Heart left ventricle (tissue), 16 donors: ENCODE data around the gene BCL3. TPM values are rescaled to one million over a fixed set of nuclear protein-coding genes. Genes with fewer than 3 reads are reported as not detected.

ENCODE experiments used
- ATAC-seq, 4 donors: fragments of 200-7000 bp; cut with Tn5 transposase; one replicate each; pipeline ENCODE4 v1.9.1; 2020 to 2022; ENCODE audit warnings: moderate library complexity in 4 of 4, mild to moderate bottlenecking in 3 of 4, moderate number of reproducible peaks in 1 of 4
- DNase-seq, 5 donors: peaks; one replicate each; pipeline ENCODE4 v3.0.0-alpha.2; 2020
- H3K27ac ChIP-seq, 12 donors: fragments of 200-600 bp; sonication (generic) in 4 of 12; one replicate each; pipeline versions ENCODE4 v1.5.0 to v1.8.0; 2016 to 2022; ENCODE audit warnings: mild to moderate bottlenecking in 2 of 12
- H3K27me3 ChIP-seq, 9 donors: fragments of 200-600 bp; sonication (generic) in 2 of 9; one replicate each; pipeline versions ENCODE4 v1.5.1 to v1.8.0; 2016 to 2022; ENCODE audit warnings: mild to moderate bottlenecking in 3 of 9
- H3K36me3 ChIP-seq, 9 donors: fragments of 200-600 bp; sonication (generic) in 2 of 9; one replicate each; pipeline versions ENCODE4 v1.5.0 to v1.8.0; 2018 to 2022; ENCODE audit warnings: mild to moderate bottlenecking in 2 of 9
- H3K4me1 ChIP-seq, 12 donors: fragments of 200-600 bp; sonication (generic) in 4 of 12; one replicate each; pipeline versions ENCODE4 v1.5.0 to v1.8.0; 2016 to 2022; ENCODE audit warnings: mild to moderate bottlenecking in 3 of 12
- H3K4me3 ChIP-seq, 12 donors: fragments of 200-600 bp; sonication (generic) in 4 of 12; one replicate each; pipeline versions ENCODE4 v1.5.0 to v1.8.0; 2017 to 2022; ENCODE audit warnings: mild to moderate bottlenecking in 9 of 12, moderate library complexity in 4 of 12
- H3K9me3 ChIP-seq, 12 donors: fragments of 200-600 bp; sonication (generic) in 4 of 12; one replicate each; pipeline versions ENCODE4 v1.5.0 to v1.8.0; 2016 to 2022; ENCODE audit warnings: mild to moderate bottlenecking in 1 of 12
- CTCF ChIP-seq, 12 donors: fragments of 200-600 bp; sonication (generic) in 4 of 12; IDR thresholded peaks; one replicate each; pipeline versions ENCODE4 v1.5.0 to v1.8.0; 2018 to 2022; ENCODE audit warnings: antibody characterized with exemption in 12 of 12, mild to moderate bottlenecking in 5 of 12
- POLR2A ChIP-seq, 2 donors: fragments of 450-650 bp; IDR thresholded peaks; one replicate each; pipeline ENCODE4 v1.6.1; 2017; ENCODE audit warnings: antibody characterized with exemption in 2 of 2, mild to moderate bottlenecking in 2 of 2, moderate library complexity in 2 of 2
- WGBS, 4 donors: extraction: QIAGEN DNeasy Blood & Tissue Kit in 2 of 4; methylation state at CpG; one replicate each; pipeline versions ENCODE4 v1.1.5 to v1.1.7; 2013 to 2018; 5-methylcytosine and 5-hydroxymethylcytosine counted together
- intact Hi-C, 10 donors: fragments of 100-400 bp; cut with DNase I; formaldehyde crosslinking; loops; one replicate each; pipeline versions ENCODE4 v1.11.1 to v1.14.2; 2022
- polyA plus RNA-seq, 2 donors: library from polyadenylated mRNA; stranded (reverse); fragments of 200-250 nt; gene quantifications; one replicate each; pipeline ENCODE4 v1.2.3, GENCODE V29; 2013
- total RNA-seq, 9 donors: library from RNA; depleted of rRNA in 2 of 9; stranded (reverse); fragments of >200 nt in 2 of 9; fragmentation: NEBNext Ultra II Directional in 3 of 9; extraction: Animal tissue kit (Norgen Biotek cat#: 25700) in 3 of 9; gene quantifications; one replicate each; pipeline versions ENCODE4 v1.1.0 to v1.2.4, GENCODE V29; 2016 to 2023
- donor health status: ischemic (EF 13 %, LVEDD 7.1; RV severe dilation, severe dysfunction).
- donor health status: healthy with polysubstance abuse.
- donor health status: DM: no; HTN: yes; CAD: no.
- donor health status: DM: no; HTN: no; CAD: no.
- donor health status: ischemic (EF 25% LVEDD 6.9; RV normal size, moderate dysfunction).
- donor health status: ischemic (EF 25% LVEDD 5.7; RV mildly dilated, moderate dysfunction).
- donor health status: healthy.
- donor health status: DM: yes; HTN: yes; CAD: no.
- donor health status: ischemic (EF 35%, LVEDD 5.7; RV mildly dilated, moderate dysfunction).
- donor health status: nonischemic (EF 11% LVEDD 7.7; RV severe dilation, severe dysfunction).
- donor health status: DM: yes; HTN: yes; CAD: no.
- donor health status: PGD.
- donor health status: ischemic (EF 29% LVEDD 5.4; RV normal size, mild dysfunction).
- donor health status: nonischemic (EF 23%, LVEDD 6.1; RV moderate dilation, normal function).

The BCL3 gene
- total and polyA plus RNA-seq, 11 donors, result 11.7 to 90.5 (median 18.9) TPM

GRCh38 chr19:44732235-44733014 lies 16.1 kb upstream of the BCL3 start:
- no peak overlapping the region for H3K4me3 ChIP-seq
- ATAC-seq (no peak), DNase-seq (peak in 1 of 5 donors; percentile 36)
- no peaks in the 10 kb centered on the region for H3K36me3 ChIP-seq
- H3K27me3 ChIP-seq, result no peaks in the 10 kb centered on the region
- H3K27ac ChIP-seq, result no peak overlapping the region
- TF ChIP-seq POLR2A (IDR thresholded peaks at IDR 0.05) (no peak), CTCF (IDR thresholded peaks at IDR 0.05) (no peak)
- no peaks in the 10 kb centered on the region for H3K9me3 ChIP-seq
- 69 to 80% (median 73%) methylated on average over 11 of the region's 11 CpGs for WGBS, 4 donors
- intact Hi-C loops, result no loop called here
- peaks cover 0 to 12% (median 0%) of the 10 kb centered on the region in 12 donors for H3K4me1 ChIP-seq

GRCh38 chr19:44734357-44734756 lies 14.2 kb upstream of the BCL3 start:
- TF ChIP-seq POLR2A (IDR thresholded peaks at IDR 0.05), result no peak
- no peak for TF ChIP-seq CTCF (IDR thresholded peaks at IDR 0.05)
- Histone ChIP-seq H3K27ac (no peak overlapping the region), H3K36me3 (no peaks in the 10 kb centered on the region), H3K4me3 (no peak overlapping the region), H3K9me3 (no peaks in the 10 kb centered on the region), H3K27me3 (no peaks in the 10 kb centered on the region), H3K4me1 (peaks cover 0 to 32% (median 0%) of the 10 kb centered on the region in 12 donors)
- no peak for DNase-seq
- intact Hi-C loops, result no loop called here
- WGBS, 4 donors, result 0 to 50% (median 37%) methylated on average over 1 of the region's 1 CpG
- no peak for ATAC-seq

GRCh38 chr19:44735011-44735410 lies 13.5 kb upstream of the BCL3 start:
- Histone ChIP-seq H3K9me3 (no peaks in the 10 kb centered on the region), H3K27ac (no peak overlapping the region), H3K4me3 (no peak overlapping the region), H3K27me3 (no peaks in the 10 kb centered on the region), H3K4me1 (peaks cover 0 to 35% (median 0%) of the 10 kb centered on the region in 12 donors), H3K36me3 (no peaks in the 10 kb centered on the region)
- no peak for ATAC-seq
- intact Hi-C loops, result no loop called here
- TF ChIP-seq CTCF (IDR thresholded peaks at IDR 0.05), result no peak
- no peak for TF ChIP-seq POLR2A (IDR thresholded peaks at IDR 0.05)
- 74 to 82% (median 77%) methylated on average over 5 of the region's 5 CpGs for WGBS, 4 donors
- no peak for DNase-seq

- no peak for TF ChIP-seq POLR2A (IDR thresholded peaks at IDR 0.05)
- TF ChIP-seq CTCF (IDR thresholded peaks at IDR 0.05), result no peak
- Histone ChIP-seq H3K4me3 (no peak overlapping the region), H3K27me3 (no peaks in the 10 kb centered on the region), H3K36me3 (no peaks in the 10 kb centered on the region), H3K9me3 (no peaks in the 10 kb centered on the region), H3K4me1 (peaks cover 3 to 56% (median 16%) of the 10 kb centered on the region in 12 donors), H3K27ac (peak overlapping the region in 1 of 12 donors; percentile 60)
- no peak for DNase-seq
- ATAC-seq, result no peak
- WGBS, 4 donors, result 59 to 72% (median 66%) methylated on average over 13 of the region's 13 CpGs
- intact Hi-C loops, result no loop called here
Measured at GRCh38 chr19:44737238-44738071, 11.1 kb upstream of the BCL3 start.
